VCaP (cell line): ENCODE data around the gene CAMTA1.

Experiments used
- H3K27ac ChIP-seq: fragments of 450-650 bp; 2 replicates; pipeline ENCODE4 v1.5.1; 2017
- TF ChIP-seq, protein P1 (sequence below): fragments of 450-650 bp; conservative IDR thresholded peaks from 2 replicates; pipeline ENCODE4 v1.5.1; 2017; ENCODE audit warnings: mild to moderate bottlenecking, moderate library complexity

The CAMTA1 gene

DNA sequence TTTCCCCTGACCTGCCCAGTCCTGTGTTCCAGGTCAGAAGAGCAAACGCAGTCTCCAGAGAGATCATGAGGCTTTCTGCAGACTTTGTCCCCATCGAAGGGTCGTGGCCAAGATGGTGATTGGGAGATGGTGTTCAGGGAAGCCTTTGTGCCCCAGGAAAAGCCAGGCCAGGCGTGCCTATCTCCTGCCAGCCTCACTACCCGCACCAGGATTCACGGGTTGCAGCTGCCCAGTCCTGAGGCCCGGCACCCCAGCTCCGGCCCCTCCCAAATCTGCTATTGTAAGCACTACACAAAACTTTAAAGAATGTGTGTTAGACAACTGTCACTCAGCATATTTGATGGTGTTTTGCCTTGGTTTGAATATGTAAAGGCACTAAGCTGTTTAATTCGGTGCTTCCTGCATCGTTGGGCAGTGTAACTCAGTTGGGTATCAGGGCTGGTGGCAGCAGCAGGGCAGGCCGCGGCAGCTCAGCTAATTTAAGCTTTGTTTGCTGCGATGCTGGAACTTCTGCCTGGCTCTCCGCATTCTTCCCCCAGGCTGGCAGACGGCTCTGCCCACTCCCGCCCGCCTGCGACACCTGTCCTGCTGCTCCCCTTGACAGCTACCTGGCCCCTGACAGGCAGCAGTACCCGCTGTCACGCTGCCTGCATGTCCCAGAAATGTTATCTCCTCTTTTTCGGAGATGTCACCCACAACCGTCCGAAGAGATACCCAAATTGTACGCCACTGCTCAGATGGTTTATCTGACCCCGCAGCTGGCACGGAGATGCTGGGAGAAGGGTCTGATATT lies 776.9 kb downstream of the CAMTA1 start:
- TF ChIP-seq, protein P1, sequence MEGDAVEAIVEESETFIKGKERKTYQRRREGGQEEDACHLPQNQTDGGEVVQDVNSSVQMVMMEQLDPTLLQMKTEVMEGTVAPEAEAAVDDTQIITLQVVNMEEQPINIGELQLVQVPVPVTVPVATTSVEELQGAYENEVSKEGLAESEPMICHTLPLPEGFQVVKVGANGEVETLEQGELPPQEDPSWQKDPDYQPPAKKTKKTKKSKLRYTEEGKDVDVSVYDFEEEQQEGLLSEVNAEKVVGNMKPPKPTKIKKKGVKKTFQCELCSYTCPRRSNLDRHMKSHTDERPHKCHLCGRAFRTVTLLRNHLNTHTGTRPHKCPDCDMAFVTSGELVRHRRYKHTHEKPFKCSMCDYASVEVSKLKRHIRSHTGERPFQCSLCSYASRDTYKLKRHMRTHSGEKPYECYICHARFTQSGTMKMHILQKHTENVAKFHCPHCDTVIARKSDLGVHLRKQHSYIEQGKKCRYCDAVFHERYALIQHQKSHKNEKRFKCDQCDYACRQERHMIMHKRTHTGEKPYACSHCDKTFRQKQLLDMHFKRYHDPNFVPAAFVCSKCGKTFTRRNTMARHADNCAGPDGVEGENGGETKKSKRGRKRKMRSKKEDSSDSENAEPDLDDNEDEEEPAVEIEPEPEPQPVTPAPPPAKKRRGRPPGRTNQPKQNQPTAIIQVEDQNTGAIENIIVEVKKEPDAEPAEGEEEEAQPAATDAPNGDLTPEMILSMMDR, result no peak
- no peak overlapping the region for H3K27ac ChIP-seq

DNA sequence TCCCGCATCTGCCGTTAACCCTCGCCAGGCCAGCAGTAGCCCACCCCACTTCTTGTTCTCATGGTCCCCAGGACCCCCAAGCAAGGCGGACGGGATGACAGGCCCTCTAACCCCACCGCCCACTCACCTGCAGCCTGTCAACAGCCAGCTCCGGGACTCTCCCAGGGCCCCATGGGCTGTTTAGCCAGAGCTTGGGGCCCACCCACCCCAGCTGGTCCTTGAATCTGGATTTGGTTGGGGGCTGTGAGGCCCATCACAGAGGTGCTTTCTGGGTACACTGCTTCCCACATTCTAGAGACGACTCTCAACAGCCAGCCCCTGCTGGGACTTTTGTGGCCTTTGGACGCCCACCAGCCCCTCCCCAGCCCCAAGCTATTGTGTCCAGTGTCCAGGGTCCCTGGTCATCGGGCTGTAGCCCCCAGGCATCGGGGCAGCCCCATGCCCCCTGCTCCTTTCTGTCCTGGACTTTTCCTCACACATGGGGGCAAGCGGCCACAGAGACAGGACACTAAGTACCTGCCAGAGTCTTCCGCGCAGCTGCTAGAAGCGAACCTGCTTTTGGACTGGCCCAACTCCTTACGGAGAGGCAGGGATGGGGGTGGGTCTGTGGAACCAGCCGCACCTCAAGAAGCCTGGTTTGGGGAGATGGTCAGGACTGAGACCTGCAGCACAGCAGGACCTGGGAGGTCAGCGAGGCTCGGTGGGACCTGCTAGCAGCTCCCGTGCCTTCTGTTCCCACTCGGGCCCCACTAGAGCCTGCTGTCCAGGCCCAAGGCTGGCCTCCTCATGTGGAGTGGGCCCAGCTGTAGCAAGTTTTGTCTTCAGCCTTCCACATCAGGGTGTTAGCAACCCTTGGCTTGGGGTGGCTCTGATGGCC lies 777.7 kb downstream of the CAMTA1 start:
- H3K27ac ChIP-seq, result no peak overlapping the region
- TF ChIP-seq, protein P1, result no peak

DNA sequence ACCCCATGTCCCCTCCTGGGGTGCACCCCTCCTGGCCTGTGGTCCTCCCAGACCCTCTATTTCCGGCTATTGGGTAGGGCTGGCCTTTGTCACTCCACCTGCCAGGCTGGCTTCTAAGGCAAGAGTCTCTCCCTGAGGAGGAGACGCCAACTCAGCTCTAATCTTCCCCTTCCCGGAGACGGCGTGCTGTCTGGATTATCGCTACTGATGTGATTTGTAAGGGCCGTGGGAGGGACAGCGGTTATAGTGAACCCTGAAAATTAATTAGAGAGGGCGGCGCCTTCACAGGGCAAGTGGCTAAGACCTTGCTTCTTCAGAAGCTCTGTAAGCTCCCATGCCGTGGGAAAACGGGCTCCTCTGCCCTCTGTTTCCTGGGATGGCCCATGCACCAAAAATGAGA lies 778.9 kb downstream of the CAMTA1 start:
- H3K27ac ChIP-seq, result no peak overlapping the region
- TF ChIP-seq, protein P1, result no peak

DNA sequence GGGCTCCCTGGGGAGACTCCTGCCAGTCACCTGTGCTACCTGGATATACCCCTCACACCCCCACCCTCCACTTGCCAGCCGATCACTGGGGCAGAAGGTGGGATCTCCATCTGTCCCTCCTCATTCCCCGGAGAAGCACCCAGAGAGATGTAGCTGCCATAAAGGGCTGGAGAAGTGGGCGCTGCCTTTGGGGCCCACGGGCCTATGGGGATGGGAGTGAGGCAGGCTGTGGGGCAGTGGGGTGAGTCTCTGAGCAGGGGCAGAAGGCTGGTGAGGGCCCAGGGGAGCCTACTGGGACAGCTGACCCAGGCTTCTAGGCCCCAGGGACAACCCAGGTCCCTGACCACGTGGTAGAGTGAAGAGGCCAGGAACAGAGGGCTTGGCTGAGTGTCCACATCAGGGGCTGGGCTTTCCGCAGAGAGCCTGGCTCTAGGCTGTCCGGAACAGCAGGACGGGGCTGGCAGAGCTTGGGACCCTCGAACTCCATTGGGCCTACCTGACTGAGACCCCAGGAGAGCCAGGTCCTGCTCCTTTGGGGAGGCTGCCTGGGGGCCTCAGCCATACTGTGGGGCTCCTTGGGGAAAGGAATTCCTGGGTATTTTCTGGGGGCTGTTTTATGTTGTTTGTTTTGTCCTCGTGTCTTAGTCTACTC lies 780.0 kb downstream of the CAMTA1 start:
- no peak overlapping the region for H3K27ac ChIP-seq
- TF ChIP-seq, protein P1, result no peak

DNA sequence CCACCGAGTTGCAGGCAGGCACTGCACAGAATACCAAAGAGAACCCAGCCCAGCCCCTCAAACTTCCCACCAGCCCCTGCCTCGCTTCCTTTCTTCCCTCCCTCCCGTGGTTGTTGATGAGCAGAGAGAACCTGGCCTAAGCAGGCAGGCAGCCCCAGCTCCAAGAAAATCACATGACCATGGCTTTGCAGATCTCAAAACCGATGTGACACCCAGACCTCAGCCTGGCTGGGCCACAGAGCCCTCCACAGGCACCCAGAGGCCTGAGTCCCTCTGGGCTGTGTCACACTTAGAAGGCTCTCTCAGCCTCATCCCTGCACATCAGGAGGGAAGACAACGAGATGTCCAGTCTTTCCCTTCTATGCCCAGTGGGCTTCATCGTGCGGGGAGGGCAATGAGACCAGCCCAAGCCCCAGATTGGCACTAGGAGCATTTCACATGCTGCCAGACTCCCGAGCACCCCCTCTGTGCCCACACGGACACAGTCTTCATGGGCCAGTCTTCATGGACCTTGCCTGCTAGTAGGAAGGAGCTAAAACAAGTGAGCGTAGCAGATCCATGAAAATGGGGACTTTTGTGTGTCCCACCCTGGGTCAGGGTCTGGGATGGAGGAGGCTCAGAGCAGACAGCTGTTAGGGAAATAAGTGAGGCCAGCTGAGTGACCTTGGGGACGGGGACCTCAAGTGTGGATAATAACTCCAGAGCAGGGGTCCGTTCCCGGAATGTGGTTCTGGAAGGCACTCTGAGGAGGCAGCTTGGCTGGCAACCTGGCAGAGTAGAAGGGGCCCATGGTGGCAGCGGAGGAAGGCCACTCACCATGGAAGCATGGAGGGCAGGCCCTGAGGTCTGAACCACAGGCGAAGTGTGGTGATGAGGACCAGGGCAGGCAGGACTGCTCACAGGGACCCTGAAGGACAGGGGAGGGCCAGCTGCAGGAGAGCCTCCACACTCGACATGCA lies 781.4 kb downstream of the CAMTA1 start:
- TF ChIP-seq, protein P1, result no peak
- no peak overlapping the region for H3K27ac ChIP-seq

DNA sequence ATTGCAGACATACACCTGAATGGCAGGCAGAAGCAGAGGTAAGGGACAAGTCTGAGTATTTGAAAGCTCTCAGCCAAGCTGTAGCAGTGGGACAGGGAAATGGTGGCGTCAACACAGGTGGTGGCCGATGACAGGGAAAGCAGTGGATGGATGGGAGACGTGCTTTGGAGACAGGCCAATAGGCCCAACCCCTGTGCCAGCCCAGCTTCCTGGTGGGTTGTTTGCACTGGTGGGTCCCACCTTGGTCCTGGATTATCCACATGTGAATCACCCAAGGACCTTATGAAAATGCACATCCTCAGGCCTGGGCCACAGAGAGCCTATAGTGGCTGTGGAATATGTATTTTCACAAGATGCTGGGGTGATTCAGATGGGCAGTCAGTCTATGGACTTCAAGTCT lies 782.1 kb downstream of the CAMTA1 start:
- TF ChIP-seq, protein P1, result no peak
- no peak overlapping the region for H3K27ac ChIP-seq
